Loucy (cell line): Measurements from ENCODE around the gene SCRG1.

Experiments
- EZH2phosphoT487 ChIP-seq: fragments of 200-600 bp; IDR thresholded peaks from 2 replicates; pipeline ENCODE4 v1.6.1; 2018; ENCODE audit warnings: antibody characterized with exemption, mild to moderate bottlenecking, moderate library complexity, borderline replicate concordance
- TF ChIP-seq, protein P1 (sequence below): fragments of 200-600 bp; sonication (generic); conservative IDR thresholded peaks from 2 replicates; pipeline ENCODE4 v1.5.1; 2014; ENCODE audit warnings: mild to moderate bottlenecking, antibody characterized with exemption, low read length

DNA sequence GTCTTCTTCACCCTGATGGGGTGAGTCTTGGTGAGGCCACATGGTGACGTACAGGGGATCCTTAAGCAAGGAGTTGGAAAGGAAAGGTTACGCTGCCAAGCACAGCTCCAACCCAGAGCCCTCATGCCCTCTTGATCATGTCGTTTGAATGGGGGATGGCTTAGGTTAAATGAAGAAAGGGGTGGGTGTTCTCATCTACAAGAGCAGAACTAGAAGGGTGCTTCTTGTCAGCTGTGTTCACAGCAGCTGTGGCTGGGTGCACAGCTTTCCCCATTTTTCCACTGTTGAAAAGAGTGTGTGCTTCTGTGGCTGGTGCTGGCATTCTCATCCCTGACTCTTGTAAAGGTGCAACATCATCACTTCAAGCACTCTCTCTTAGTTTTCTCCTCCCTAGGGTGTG is 15.5 kb upstream of the SCRG1 start:
- TF ChIP-seq, protein P1, sequence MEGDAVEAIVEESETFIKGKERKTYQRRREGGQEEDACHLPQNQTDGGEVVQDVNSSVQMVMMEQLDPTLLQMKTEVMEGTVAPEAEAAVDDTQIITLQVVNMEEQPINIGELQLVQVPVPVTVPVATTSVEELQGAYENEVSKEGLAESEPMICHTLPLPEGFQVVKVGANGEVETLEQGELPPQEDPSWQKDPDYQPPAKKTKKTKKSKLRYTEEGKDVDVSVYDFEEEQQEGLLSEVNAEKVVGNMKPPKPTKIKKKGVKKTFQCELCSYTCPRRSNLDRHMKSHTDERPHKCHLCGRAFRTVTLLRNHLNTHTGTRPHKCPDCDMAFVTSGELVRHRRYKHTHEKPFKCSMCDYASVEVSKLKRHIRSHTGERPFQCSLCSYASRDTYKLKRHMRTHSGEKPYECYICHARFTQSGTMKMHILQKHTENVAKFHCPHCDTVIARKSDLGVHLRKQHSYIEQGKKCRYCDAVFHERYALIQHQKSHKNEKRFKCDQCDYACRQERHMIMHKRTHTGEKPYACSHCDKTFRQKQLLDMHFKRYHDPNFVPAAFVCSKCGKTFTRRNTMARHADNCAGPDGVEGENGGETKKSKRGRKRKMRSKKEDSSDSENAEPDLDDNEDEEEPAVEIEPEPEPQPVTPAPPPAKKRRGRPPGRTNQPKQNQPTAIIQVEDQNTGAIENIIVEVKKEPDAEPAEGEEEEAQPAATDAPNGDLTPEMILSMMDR: no peak
- TF ChIP-seq EZH2phosphoT487: no peak
